Immature natural killer cell (primary cell): ENCODE results near the gene PACS1. TPM values are rescaled to one million over a fixed set of nuclear protein-coding genes. Genes with fewer than 3 reads are reported as not detected.

Experiments used
- DNase-seq, 3 donors: peaks; one replicate each; pipeline ENCODE4 v3.0.0; 2022; ENCODE audit warnings: mixed read lengths in 1 of 3
- H3K27ac Mint-ChIP-seq, 6 donors: one replicate each; pipeline ENCODE4 v1.8.0; 2020; ENCODE audit warnings: mixed read lengths in 6 of 6, mild to moderate bottlenecking in 5 of 6, inconsistent platforms in 4 of 6, moderate library complexity in 3 of 6
- H3K27me3 Mint-ChIP-seq, 3 donors: one replicate each; pipeline ENCODE4 v1.8.0; 2020 to 2021; ENCODE audit warnings: low read depth in 3 of 3, mild to moderate bottlenecking in 3 of 3, mixed read lengths in 3 of 3, moderate library complexity in 3 of 3, inconsistent platforms in 1 of 3
- H3K36me3 Mint-ChIP-seq, 3 donors: one replicate each; pipeline ENCODE4 v1.8.0; 2020; ENCODE audit warnings: mixed read lengths in 3 of 3, inconsistent platforms in 2 of 3, mild to moderate bottlenecking in 2 of 3
- H3K4me1 Mint-ChIP-seq, 2 donors: one replicate each; pipeline ENCODE4 v1.8.0; 2020; ENCODE audit warnings: inconsistent platforms in 2 of 2, mild to moderate bottlenecking in 2 of 2, mixed read lengths in 2 of 2, moderate library complexity in 1 of 2
- H3K4me3 Mint-ChIP-seq, 5 donors: one replicate each; pipeline ENCODE4 v1.8.0; 2020; ENCODE audit warnings: mild to moderate bottlenecking in 5 of 5, mixed read lengths in 5 of 5, inconsistent platforms in 3 of 5, moderate library complexity in 3 of 5
- H3K9me3 Mint-ChIP-seq, 6 donors: one replicate each; pipeline ENCODE4 v1.8.0; 2020; ENCODE audit warnings: mild to moderate bottlenecking in 6 of 6, mixed read lengths in 6 of 6, inconsistent platforms in 4 of 6, moderate library complexity in 3 of 6
- polyA plus RNA-seq, 3 donors: library from polyadenylated mRNA; unstranded; fragments of 300-500 nt; fragmentation: Illumina TruSeq; gene quantifications; one replicate each; pipeline ENCODE4 v1.2.3, GENCODE V29; 2021

The PACS1 gene
- polyA plus RNA-seq, 3 donors from 2014 or later, result 10.0 to 72.3 (median 23.9) TPM

- Mint-ChIP-seq H3K36me3 (no peaks in the 10 kb centered on the region), H3K27ac (peak overlapping the region in 1 of 6 donors; percentile 39), H3K4me3 (no peak overlapping the region), H3K9me3 (no peaks in the 10 kb centered on the region), H3K4me1 (peaks cover 24 to 40% of the 10 kb centered on the region in 2 donors), H3K27me3 (peaks cover 10 to 27% (median 24%) of the 10 kb centered on the region in 3 donors)
- DNase-seq, result no peak
Measured at GRCh38 chr11:66283461-66284105, 213.5 kb downstream of the PACS1 start.

GRCh38 chr11:66284526-66285078 lies 214.5 kb downstream of the PACS1 start:
- H3K9me3 Mint-ChIP-seq, result no peaks in the 10 kb centered on the region
- peaks cover 12 to 27% (median 25%) of the 10 kb centered on the region in 3 donors for H3K27me3 Mint-ChIP-seq
- DNase-seq, result no peak
- no peak overlapping the region for H3K4me3 Mint-ChIP-seq
- H3K27ac Mint-ChIP-seq, result peak overlapping the region in 1 of 6 donors; percentile 13
- peaks cover 31 to 40% of the 10 kb centered on the region in 2 donors for H3K4me1 Mint-ChIP-seq
- peaks cover 0 to 3% (median 0%) of the 10 kb centered on the region in 3 donors for H3K36me3 Mint-ChIP-seq

DNA sequence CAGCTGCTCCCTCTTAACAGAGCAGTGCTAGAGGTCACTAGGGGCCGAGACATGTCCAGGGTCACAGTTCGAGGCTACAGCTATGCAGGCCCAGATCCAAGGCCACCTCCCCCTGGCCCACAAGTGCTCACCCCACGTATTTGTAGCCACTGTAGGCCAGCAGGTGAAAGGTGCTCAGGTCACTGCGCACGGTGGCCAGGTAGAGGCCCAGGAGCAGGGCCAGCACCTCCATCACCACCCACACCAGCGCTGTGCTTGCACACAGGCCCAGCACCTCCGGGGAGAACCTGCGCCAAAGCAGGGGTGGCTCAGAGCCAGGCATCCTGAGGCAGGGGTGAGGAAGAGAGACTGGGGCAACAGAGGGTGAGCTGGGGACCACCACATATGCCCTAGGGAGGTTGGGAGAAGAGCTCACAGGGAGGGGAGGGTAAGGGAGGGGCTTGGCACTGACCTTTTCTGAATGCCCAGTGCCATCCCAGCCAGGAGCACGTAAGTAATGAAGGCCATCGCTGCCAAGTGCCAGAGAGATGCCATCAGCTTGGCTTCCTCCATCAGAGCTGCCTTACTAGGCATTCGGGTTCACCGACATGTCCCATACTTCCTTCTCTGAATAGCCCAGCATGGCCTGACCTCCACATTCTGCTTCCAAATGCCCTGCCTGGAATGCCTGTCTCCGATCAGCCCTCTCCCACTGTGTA lies 215.3 kb downstream of the PACS1 start:
- no peaks in the 10 kb centered on the region for H3K9me3 Mint-ChIP-seq
- no peak overlapping the region for H3K4me3 Mint-ChIP-seq
- peaks cover 39 to 47% of the 10 kb centered on the region in 2 donors for H3K4me1 Mint-ChIP-seq
- peak overlapping the region in 1 of 6 donors; percentile 67 for H3K27ac Mint-ChIP-seq
- peaks cover 14 to 30% (median 24%) of the 10 kb centered on the region in 3 donors for H3K27me3 Mint-ChIP-seq
- peaks cover 0 to 3% (median 0%) of the 10 kb centered on the region in 3 donors for H3K36me3 Mint-ChIP-seq
- DNase-seq, result no peak

DNA sequence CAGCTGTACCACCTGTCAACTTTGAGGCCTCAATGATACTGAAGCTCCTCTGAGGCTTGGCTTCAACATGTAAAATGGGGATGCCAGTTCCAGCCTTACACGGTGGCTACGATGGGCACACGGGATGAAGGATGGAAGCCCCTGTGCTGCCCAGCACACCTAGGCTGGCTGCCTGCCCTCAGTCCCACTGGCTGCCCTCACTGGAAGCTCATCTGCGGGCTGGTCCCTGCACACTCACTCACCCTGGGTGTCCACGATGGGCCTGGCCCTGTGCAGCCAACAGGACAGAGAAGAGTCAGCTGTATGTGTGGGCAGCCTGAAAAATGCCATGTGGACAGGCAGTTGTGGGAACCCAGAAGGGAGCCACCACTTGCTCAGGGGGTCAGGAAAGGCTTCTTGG lies 216.6 kb downstream of the PACS1 start:
- Mint-ChIP-seq H3K27ac (peak overlapping the region in 1 of 6 donors; percentile 39), H3K4me1 (peaks cover 45 to 47% of the 10 kb centered on the region in 2 donors), H3K27me3 (peaks cover 14 to 27% (median 23%) of the 10 kb centered on the region in 3 donors), H3K36me3 (peaks cover 0 to 3% (median 0%) of the 10 kb centered on the region in 3 donors), H3K9me3 (no peaks in the 10 kb centered on the region), H3K4me3 (peak overlapping the region in 4 of 5 donors; percentile 13 to 77 (median 37))
- DNase-seq, result no peak

GRCh38 chr11:66287211-66287888 lies 217.3 kb downstream of the PACS1 start:
- H3K4me1 Mint-ChIP-seq, result peaks cover 40 to 44% of the 10 kb centered on the region in 2 donors
- no peaks in the 10 kb centered on the region for H3K9me3 Mint-ChIP-seq
- H3K27ac Mint-ChIP-seq, result peak overlapping the region in 5 of 6 donors; percentile 12 to 74 (median 49)
- peaks cover 10 to 24% (median 19%) of the 10 kb centered on the region in 3 donors for H3K27me3 Mint-ChIP-seq
- H3K4me3 Mint-ChIP-seq, result peak overlapping the region; percentile 59 to 88 (median 73)
- no peak for DNase-seq
- peaks cover 0 to 3% (median 0%) of the 10 kb centered on the region in 3 donors for H3K36me3 Mint-ChIP-seq

DNA sequence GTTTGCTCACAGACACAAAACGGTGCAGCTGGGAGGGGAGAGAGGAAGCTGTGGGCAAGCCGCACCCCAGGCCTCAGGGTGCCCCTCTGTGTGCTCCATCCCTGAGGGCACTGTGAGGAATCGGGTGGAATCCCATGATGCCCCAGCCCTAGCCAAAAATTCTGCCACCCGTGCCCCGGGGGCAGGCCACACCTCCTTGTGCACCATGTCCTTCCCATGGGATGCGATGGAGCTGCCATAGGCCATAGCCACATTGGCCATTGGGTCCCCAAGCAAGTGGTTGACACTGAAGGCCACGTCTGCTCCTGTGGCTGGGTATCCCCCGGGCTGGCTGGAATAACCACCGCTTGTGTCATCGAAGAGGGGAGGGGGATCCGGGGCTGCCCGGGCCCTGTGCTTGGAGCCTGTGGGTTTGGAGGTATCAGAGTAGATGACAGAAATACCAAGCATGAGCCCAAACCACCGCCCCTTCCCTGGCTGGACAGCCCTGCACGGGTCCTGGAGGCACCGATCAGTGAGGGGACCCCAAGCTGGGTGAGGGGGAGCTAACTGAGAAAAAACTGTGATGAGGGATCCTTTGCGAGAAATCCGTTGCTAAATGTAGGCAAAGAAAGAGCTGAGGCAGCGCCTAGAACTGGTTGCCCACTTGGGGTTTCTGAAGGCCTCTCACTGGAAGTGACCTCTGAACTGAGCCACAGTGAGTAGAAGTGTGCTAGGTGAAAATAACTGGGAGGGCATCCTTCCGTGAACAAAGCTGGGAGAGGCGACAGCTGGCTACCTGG lies 218.0 kb downstream of the PACS1 start:
- H3K9me3 Mint-ChIP-seq, result no peaks in the 10 kb centered on the region
- H3K4me1 Mint-ChIP-seq, result peaks cover 37 to 40% of the 10 kb centered on the region in 2 donors

DNA sequence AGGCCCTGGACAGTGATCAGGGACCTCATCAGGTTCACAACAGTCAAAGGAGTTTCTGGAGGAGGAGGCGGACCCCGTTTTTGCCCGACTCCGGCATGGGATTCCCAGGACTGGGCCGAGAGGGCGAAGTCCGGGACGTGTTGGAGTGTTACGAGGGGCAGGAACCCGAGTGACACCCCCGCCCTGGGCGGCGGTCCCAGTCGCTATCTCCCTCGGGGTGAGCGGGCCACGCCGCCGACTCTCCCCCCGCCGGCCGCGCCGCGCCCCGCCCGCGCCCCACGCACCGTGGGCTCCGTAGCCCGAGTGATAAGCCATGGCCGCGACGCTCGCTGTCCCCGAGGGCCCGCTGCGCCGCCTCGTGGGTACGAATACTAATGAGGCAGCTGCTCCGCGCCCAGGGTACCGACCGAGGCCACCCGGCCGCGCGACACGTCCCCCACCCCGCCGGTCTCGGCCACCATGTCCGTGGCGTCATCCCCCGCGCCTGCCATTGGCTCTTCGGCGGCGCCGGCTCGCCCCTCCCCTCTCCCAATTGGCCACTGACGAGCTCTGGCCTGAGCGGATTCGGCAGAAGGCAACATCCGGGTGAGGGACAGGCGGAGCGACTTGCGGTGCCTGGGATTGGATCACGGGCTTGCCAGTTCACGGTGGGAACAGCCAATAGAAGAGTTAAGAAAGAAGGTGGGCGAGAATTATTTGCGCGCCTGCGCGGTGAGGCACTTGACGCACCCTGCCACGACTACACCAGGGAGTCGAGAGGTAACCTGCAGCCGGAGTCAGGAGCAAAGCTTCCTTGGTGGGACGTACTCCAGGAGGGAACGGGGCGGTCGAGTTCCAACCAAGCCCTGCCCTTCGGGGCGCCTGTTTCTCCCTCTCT lies 218.8 kb downstream of the PACS1 start, which contains the start of gene YIF1A:
TSS of gene YIF1A (minus strand) at position 473 of the 877 bp plus-strand sequence. CDS start at position 315, 158 bp downstream.
- H3K27ac Mint-ChIP-seq, result peak within 1 kb of the TSS; percentile 78 to 94 (median 88)
- peaks cover 10 to 21% (median 15%) of the 10 kb centered on the region in 3 donors for H3K27me3 Mint-ChIP-seq
- peaks cover 0 to 4% (median 3%) of the 10 kb centered on the region in 3 donors for H3K36me3 Mint-ChIP-seq
- H3K9me3 Mint-ChIP-seq, result no peaks in the 10 kb centered on the region
- H3K4me1 Mint-ChIP-seq, result peaks cover 35 to 37% of the 10 kb centered on the region in 2 donors
- peak; percentile 98 to 99 (median 99) for DNase-seq
- H3K4me3 Mint-ChIP-seq, result peak within 1 kb of the TSS; percentile 86 to 94 (median 92)

More for the DNA sequence above, 218.0 kb downstream of the PACS1 start:
- H3K27me3 Mint-ChIP-seq, result peaks cover 7 to 20% (median 17%) of the 10 kb centered on the region in 3 donors
- peak overlapping the region; percentile 86 to 94 (median 92) for H3K4me3 Mint-ChIP-seq
- DNase-seq, result no peak
- H3K36me3 Mint-ChIP-seq, result peaks cover 0 to 4% (median 3%) of the 10 kb centered on the region in 3 donors
- H3K27ac Mint-ChIP-seq, result peak overlapping the region; percentile 75 to 94 (median 81)

- peak overlapping the region; percentile 86 to 94 (median 92) for H3K4me3 Mint-ChIP-seq
- peaks cover 35 to 37% of the 10 kb centered on the region in 2 donors for H3K4me1 Mint-ChIP-seq
- peaks cover 10 to 21% (median 15%) of the 10 kb centered on the region in 3 donors for H3K27me3 Mint-ChIP-seq
- peak in 1 of 3 donors; percentile 78 for DNase-seq
- H3K9me3 Mint-ChIP-seq, result peaks cover 0 to 2% (median 0%) of the 10 kb centered on the region in 6 donors
- H3K36me3 Mint-ChIP-seq, result peaks cover 0 to 4% (median 3%) of the 10 kb centered on the region in 3 donors
- H3K27ac Mint-ChIP-seq, result peak overlapping the region; percentile 78 to 91 (median 88)
Measured at GRCh38 chr11:66289548-66290329, 219.7 kb downstream of the PACS1 start.

- Mint-ChIP-seq H3K9me3 (peaks cover 0 to 2% (median 0%) of the 10 kb centered on the region in 6 donors), H3K36me3 (peaks cover 0 to 4% (median 3%) of the 10 kb centered on the region in 3 donors), H3K4me3 (peak overlapping the region; percentile 86 to 94 (median 92)), H3K4me1 (peaks cover 35 to 37% of the 10 kb centered on the region in 2 donors), H3K27me3 (peaks cover 10 to 21% (median 15%) of the 10 kb centered on the region in 3 donors), H3K27ac (no peak overlapping the region)
- DNase-seq, result no peak
Measured at GRCh38 chr11:66290330-66290621, 220.2 kb downstream of the PACS1 start.

- Mint-ChIP-seq H3K4me3 (no peak overlapping the region), H3K9me3 (peaks cover 0 to 2% (median 0%) of the 10 kb centered on the region in 6 donors), H3K4me1 (peaks cover 35 to 37% of the 10 kb centered on the region in 2 donors), H3K27ac (no peak overlapping the region), H3K36me3 (peaks cover 0 to 4% (median 3%) of the 10 kb centered on the region in 3 donors), H3K27me3 (peaks cover 10 to 21% (median 15%) of the 10 kb centered on the region in 3 donors)
- no peak for DNase-seq
Measured at GRCh38 chr11:66291303-66291705, 221.2 kb downstream of the PACS1 start.
